ENCODE measurements around the gene TMTC3. TPM values are rescaled to one million over a fixed set of nuclear protein-coding genes. Genes with fewer than 3 reads are reported as not detected.

The TMTC3 gene
- total and polyA plus RNA-seq, 2 donors (not counting 3 experiments of a cell fraction or from before 2014, with no cell fraction given), result 7.8 to 36.5 TPM

DNA sequence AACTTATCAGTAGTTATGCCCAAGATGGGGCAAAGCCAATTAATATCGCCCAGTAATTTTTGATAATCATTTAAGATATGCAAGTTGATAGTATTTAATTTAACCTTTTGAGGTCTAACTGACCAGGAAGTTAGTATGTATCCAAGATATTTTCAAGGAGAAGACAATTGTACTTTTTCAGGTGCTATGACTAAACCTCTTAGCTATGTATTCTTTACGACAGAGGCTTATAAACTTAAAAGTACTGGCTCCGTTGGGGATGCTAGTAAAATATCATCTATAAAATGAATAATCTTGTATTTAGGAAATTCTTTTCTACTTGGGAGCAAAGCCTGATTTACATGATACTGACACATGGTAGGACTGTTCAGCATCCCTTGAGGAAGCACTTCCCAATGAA lies 40.3 kb downstream of the TMTC3 start:
- no peak for DNase-seq (ENCODE audit: low read depth, low spot score)
- Histone ChIP-seq H3K9me3 (replicated peaks; ENCODE audit: control insufficient read depth, insufficient read depth, low read length) (no peaks in the 10 kb centered on the region), H4K20me1 (replicated peaks; ENCODE audit: control insufficient read depth, extremely low read depth, insufficient read depth, low read length) (no peaks in the 10 kb centered on the region), H3K4me1 (ENCODE audit: control insufficient read depth, extremely low read depth, insufficient read depth, low read length) (no peaks in the 10 kb centered on the region), H3K79me2 (ENCODE audit: control insufficient read depth, insufficient read depth, low read length) (no peaks in the 10 kb centered on the region), H3K27me3 (ENCODE audit: control insufficient read depth in 2 of 2, insufficient read depth in 2 of 2, low read length in 2 of 2) (no peaks in the 10 kb centered on the region), H3K27ac (ENCODE audit: insufficient read depth, low read depth, low read length) (no peak overlapping the region), H3K9ac (replicated peaks; ENCODE audit: extremely low read depth, insufficient read depth, low read length) (no peak overlapping the region), H2AFZ (ENCODE audit: low read depth, low read length) (no peak overlapping the region), H3K4me3 (replicated peaks in 1 of 3; ENCODE audit: insufficient read depth in 1 of 3, low read depth in 1 of 3, low read length in 3 of 3) (no peak overlapping the region), H3K4me2 (ENCODE audit: insufficient read depth, low read length) (no peak overlapping the region), H3K36me3 (ENCODE audit: control insufficient read depth in 2 of 2, extremely low read depth in 1 of 2, insufficient read depth in 2 of 2, low read length in 2 of 2) (no peaks in the 10 kb centered on the region), H3K9me1 (replicated peaks; ENCODE audit: control insufficient read depth, extremely low read depth, insufficient read depth, low read length) (no peaks in the 10 kb centered on the region)
- no TSS peak for BruUV-seq (replicated peaks)
- POLR2A ChIA-PET, result interaction anchor here (0.6 kb wide), 1 partner anchor 702 kb away, joined by 3 read pairs; no protein-coding TSS in a partner anchor
- CTCF ChIA-PET, result no interaction called here
- dilution Hi-C loops (cut with MboI; ENCODE audit: extremely low pct_ligation_motif_present, low sequenced_read_pairs) (no loop called here), intact Hi-C loops (cut with micrococcal nuclease) (no loop called here)
- no peak for FAIRE-seq
- TF ChIP-seq FOS (IDR thresholded peaks at IDR 0.05; ENCODE audit: borderline replicate concordance, insufficient read depth, low read length), result no peak
- TF ChIP-seq JUN (IDR thresholded peaks at IDR 0.05; ENCODE audit: borderline replicate concordance, insufficient read depth, insufficient read length, low read depth), result no peak
- no peak for TF ChIP-seq POLR2A (IDR thresholded peaks at IDR 0.05; ENCODE audit: low read depth, low read length)
- TF ChIP-seq, protein P1, sequence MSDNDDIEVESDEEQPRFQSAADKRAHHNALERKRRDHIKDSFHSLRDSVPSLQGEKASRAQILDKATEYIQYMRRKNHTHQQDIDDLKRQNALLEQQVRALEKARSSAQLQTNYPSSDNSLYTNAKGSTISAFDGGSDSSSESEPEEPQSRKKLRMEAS (IDR thresholded peaks at IDR 0.05; ENCODE audit: insufficient read depth, insufficient read length), result no peak
- no peak for TF ChIP-seq POLR2AphosphoS5 (IDR thresholded peaks at IDR 0.05; ENCODE audit: insufficient read depth, low read depth, low read length)
- TF ChIP-seq, protein P2, sequence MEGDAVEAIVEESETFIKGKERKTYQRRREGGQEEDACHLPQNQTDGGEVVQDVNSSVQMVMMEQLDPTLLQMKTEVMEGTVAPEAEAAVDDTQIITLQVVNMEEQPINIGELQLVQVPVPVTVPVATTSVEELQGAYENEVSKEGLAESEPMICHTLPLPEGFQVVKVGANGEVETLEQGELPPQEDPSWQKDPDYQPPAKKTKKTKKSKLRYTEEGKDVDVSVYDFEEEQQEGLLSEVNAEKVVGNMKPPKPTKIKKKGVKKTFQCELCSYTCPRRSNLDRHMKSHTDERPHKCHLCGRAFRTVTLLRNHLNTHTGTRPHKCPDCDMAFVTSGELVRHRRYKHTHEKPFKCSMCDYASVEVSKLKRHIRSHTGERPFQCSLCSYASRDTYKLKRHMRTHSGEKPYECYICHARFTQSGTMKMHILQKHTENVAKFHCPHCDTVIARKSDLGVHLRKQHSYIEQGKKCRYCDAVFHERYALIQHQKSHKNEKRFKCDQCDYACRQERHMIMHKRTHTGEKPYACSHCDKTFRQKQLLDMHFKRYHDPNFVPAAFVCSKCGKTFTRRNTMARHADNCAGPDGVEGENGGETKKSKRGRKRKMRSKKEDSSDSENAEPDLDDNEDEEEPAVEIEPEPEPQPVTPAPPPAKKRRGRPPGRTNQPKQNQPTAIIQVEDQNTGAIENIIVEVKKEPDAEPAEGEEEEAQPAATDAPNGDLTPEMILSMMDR (IDR thresholded peaks at IDR 0.05; ENCODE audit: extremely low read depth in 1 of 2, insufficient read depth in 1 of 2, low read depth in 1 of 2, low read length in 2 of 2), result no peak
- TF ChIP-seq EZH2 (IDR thresholded peaks at IDR 0.05; ENCODE audit: borderline replicate concordance, low read depth, low read length, severe bottlenecking), result no peak
- no peak for TF ChIP-seq GATA2 (IDR thresholded peaks at IDR 0.05; ENCODE audit: insufficient read depth, insufficient read length, low read depth, low read length)
- no peak for TF ChIP-seq MYC (IDR thresholded peaks at IDR 0.05; ENCODE audit: low read depth, low read length)

All from endothelial cell of umbilical vein (primary cell).